IPS DF 19.7 (cell line): ENCODE results near the gene SNTG2.

Source experiments
- DNase-seq: peaks from one replicate; pipeline ENCODE4 v3.0.0-alpha.2; 2013; ENCODE audit warnings: low read depth, low spot score

Gene SNTG2

DNA sequence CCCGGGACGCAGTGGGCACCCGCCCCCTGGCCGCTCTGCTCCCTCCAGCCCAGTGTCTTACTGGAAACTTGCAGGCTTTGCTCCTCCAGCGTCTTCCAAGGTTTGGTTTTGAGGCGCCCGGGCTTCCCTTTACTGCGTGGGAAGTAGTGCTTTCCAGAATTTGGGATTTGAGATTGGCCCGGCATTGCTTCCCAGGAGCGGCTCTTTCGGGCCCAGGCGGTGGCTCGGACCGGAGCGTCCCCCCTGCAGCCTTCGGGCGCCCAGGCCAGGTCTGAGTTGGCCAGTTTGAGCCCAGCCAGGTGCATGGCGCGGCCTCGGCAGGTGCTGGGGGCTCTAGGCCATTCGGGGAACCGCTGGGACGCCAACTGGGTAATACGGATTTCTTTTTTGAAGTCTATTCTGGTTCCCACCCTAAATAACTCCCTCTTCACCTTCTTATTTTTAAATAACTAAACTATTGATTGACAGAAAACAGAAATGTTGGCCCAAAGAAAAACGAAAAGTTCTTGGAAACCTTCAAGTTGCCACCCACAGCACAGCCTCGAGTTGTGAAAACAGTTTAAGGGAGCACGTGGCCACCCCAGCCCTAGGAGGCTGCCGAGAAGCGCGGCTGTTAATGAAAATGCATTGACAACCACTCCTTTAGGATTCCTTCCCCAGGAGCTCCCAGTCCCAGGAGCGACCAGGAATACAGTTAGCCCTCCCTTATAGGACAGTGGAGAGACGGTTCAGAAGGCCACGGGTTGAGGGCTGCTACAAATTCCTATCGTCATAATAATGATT is 766 bp downstream of the SNTG2 start:
- no peak for DNase-seq

DNA sequence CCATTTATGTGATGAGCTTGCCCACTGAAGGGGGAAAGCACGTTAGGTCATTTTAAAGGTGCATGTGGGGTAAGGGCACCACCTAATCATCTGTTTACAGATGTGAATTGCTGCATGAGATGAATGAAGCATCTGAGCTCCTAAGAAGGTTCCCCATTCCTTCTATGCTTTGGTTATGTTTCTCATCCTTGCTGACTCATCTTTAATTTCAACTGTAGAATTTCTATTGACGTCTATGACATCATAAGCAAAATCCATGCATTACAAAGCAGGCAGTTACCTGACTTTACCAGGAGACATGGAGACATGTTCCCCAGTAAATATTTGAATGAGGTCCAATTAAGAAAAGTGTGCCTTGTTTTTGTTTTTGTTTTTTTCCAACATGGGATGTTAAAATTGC is 2.8 kb downstream of the SNTG2 start:
- DNase-seq, result no peak

DNA sequence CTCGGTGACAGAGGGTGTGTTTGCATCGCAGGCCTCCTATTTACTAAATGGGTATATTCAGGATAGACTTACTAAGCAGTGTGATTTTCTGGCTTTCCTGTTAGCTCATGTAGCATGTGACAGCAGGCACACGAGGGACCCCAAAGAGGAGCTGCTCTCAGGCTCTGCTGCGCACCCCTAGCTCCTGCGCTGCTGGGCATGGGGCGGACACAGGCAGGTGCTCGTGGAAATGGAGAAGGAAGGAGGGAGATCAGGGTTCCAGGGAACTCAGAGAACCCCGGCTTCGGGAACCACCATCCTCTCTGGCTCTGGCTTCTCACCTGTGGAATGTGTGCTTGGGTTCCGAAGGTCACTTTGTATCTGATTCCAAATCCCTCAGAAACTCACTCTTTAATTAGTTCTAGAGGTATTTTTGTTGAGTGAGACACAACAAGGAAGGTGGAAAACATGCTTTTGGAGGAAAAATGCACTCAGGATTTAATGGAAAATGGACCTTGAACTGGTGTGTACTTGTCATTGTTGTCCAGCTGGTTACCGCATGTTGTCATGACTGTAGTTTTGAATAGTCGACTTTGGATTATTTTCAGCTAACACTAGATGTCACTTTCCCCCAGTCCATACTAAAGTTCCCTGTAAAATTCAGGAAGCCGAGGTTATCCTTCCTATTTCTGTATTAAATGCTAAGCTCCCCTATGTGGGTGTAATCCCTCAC is 3.5 kb downstream of the SNTG2 start:
- no peak for DNase-seq

DNA sequence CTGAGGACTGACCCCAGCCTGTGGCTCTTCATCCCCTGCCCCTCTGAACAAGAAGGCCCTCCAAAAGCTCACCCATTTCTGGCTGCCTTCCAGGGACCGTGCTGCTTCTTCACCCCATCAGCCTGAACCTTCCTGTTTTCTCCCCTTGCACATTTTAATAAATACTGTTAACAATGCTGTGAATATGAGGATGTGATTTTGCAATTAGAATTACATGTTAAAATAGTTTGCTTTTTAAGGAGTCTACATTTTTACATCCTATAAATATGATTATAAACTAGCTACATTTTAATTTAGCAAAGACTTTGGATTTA is 4.0 kb downstream of the SNTG2 start:
- DNase-seq, result no peak

DNA sequence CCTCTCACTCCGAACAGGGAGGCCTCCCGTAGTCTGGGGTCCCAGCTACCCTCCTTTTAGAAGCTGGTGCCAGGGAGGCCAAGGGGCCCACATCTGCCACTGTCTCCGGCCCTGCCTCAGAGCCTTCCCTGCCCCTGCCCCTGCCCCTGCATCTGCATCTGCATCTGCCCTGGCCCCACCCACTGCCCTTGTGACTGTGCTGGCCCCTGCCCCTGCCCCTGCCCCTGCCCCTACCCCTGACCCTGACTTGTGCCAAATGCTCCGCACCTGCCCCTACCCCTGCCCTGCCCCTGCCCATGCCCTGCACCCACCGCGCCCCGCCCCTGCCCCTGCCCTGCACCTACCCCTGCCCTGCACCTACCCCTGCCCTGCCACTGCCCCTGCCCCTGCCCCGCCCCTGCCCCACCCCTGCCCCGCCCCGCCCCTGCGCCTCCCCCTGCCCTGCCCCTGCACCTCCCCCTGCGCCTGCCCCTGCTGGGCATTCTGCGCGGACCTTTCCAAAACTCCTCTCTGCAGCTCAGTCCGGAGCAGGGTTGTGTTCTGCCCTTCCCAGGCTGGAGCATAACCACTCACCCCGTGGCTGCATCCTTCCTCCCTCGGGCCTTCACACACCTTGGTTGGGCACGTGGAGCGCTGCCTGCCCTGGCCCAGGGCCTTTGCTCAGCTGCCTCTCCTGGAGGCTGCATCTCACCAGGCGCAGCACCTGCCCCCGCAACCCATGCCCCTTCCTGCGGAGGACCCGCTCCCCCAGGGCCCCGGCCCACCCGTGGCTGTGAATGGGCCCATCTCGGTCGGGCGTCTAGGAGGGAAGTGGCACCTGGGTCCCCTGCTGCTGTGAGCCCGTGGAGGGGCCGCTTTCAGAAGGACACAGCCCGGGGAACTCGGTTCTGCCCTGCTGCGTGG is 5.4 kb downstream of the SNTG2 start:
- DNase-seq, result no peak

DNA sequence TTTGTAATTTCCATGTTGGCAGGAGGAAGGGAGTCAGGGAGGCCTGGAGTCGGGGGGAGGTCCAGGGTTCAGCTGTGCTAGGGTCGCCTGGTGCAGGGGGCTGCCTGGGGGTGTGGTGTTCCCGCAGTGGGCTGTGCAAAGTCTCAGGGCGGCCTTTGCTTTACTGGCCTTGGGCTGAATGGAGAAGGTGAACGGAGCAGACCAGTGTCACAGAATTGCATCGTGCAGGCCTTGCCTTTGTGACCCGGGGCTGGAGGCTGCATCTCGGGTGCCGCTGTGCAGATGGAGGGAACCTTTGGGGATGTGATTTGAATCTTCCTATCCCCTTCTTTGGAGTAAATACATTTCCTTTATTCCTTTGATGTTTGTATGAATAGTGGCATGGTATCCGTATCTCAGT is 8.8 kb downstream of the SNTG2 start:
- DNase-seq, result no peak

DNA sequence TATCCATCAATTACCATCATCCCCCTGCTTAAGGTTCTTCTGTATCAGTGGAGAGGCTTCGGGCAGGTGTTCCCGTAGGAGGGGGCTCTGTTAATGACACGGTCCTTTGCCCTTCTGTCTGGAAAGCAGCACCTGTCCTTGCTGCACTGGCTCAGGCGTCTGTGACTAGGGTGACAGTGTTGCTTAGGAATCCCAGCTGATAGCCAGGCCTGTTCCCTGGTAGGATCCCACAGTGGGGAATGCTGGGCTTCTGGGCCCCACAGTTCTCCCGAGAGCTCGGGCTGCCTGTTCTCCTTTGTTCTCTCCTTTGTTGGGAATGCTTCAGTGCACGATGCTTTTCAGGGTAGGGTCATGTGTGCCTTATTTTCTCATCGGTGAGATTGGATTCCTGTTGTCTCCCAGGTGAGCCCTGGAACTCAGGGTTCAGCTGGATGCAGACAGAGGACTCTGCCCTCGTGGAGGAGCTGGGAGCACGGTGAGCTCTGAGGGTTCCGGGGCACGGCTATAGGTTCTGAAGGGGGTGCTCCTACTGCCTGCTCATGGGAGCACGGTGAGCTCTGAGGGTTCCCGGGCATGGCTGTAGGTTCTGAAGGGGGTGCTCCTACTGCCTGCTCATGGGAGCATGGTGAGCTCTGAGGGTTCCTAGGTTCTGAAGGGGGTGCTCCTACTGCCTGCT is 9.6 kb downstream of the SNTG2 start:
- DNase-seq, result no peak

DNA sequence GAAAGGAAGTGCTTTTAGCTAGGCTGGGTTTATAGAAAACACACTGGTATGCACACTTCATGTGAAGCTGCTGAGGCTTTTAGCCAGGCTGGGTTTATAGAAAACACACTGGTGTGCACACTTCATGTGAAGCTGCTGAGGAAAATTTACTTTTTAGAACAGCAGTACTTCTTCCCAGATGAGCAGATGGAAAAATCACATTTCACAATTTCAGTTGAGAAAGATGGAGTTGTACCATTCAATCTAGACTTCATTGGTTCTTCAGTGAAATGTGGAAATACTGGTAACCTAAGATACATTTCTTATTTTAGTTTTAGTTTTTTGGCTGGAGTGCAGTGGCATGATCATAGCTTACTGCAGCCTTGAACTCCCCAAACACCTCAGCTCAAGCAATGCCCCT is 11.1 kb downstream of the SNTG2 start:
- DNase-seq, result no peak

DNA sequence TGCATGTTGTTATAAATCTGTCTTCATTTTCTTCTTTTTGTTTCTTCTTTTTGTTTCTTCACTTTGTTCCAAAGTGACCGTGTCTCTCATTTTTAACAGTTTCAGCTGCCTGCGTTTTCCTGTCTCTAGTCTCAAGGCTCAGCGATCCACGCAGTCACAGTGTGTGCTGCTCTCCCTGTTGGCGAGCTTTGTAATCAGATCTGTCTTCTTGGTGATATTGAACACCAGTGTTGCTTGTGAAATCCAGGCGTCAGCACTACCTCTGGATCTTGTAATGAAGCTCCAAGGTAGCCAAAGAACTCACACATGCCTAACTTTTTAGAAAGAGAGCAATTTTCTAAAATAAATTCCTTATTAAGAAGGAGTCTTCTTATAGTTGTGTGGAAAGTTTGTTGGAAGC is 13.2 kb downstream of the SNTG2 start:
- no peak for DNase-seq

DNA sequence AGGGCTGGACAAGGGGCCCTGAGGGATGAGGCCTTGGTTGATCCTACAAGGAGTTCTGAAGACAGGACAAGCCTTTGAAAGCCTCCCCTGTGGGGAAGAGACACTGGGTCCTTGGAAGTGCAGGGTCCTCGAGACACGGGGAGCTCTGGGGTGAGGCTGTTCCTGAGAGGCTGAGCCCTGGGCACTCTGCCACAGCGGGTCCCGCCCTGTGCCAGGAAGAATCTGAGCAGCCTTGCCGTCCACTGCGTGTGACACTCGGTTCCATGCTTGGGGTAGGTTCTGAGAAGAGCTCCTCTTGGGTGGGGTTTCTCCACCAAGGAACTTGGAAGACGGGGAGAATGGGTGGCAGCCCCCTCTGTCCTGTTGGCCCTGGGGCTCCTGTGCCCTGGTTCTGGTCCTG is 13.9 kb downstream of the SNTG2 start:
- DNase-seq, result no peak

DNA sequence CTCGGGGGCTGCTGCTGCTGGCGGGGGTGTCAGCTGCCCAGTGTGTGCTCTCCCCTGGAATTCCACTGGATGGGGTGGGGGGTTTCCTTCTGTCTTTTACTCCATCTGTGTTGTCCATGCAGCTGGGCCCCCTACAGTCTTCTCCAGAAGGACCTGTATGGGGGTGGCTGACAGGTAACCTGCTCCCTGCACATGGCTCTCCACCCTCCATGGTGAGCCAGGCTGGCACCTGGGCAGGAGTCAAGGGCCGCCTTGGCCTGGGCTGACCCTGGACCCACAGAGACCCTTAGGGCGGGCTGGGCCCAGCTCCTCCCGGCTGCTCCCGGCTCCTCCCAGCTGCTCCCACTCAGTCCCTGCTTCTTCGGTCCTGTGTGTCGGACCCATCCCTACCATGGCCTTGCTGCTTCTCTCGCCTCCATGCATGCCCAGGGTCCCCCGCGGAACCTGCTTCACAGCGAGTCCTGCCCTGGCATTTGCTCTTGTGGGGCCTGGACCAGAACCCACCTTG is 15.0 kb downstream of the SNTG2 start:
- no peak for DNase-seq

DNA sequence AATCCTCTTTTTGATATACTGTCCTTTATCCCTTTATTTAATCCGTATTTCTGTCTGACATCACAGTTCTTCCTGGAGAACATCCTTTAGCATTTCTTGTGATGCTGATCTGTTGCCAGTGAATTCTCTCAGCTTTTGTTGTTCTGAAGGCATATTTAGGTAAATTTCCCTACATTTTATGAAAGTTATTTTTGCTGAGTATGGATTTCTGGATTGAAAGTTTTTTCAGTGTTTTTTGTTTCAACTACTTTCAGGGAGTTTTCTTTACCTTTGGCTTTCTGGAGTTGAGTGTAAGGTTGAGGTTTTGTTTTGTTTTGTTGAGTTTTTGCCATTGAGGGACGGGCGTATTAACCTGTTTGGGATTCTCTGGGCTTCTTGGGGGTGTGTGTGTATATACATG is 22.5 kb downstream of the SNTG2 start:
- no peak for DNase-seq

DNA sequence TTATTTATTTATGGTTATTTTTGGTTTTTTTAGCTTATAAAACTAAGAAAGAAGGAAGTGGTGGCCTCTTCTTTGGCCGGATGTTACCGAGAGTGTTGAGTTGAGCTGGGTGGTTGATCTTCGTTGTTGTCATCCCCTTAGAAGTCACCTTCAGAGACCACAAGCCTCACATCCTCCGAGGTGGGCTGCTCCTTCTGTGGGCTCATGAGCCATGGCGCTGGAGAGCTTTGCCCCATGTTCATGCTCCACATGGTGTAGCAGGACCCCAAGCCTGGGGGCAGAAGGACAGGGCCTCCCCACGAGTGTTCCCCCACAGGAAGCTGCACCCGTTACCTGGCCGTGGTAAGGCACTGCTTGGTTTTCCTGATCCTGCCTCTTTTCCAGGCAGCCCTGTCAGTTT is 23.4 kb downstream of the SNTG2 start:
- no peak for DNase-seq

DNA sequence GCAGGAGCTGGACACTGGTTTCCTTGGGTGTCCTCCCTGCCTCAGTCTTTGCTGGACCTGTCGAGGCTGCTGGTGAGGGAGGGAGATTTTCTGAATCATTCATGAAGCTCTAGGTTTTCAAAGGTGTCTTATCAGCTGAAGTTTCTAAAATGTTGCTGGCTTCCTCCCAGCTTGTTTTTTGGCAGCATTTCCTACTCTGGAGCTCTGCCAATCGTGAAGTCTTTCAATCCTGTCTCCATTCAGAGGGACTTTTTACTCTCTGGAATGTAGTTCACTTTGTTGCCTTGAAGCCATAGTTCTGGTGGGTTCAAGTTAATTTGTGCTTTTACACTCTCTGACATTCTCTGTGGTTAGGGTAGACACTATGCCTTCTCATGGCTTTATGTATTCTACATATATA is 23.9 kb downstream of the SNTG2 start:
- no peak for DNase-seq

DNA sequence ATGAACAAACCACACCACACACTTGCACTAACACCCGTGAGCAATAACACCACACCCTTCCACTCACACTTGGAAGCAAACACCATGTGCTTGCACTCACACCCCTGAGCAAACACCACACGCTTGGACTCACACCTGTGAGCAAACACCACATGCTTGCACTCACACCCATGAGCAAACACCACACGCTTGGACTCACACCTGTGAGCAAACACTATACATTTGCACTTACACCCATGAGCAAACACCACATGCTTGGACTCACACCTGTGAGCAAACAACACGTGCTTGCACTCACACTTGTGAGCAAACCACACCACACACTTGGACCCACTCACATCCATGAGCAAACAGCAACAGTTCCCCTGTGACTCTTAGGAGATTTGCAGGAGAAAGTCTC is 24.4 kb downstream of the SNTG2 start:
- no peak for DNase-seq

DNA sequence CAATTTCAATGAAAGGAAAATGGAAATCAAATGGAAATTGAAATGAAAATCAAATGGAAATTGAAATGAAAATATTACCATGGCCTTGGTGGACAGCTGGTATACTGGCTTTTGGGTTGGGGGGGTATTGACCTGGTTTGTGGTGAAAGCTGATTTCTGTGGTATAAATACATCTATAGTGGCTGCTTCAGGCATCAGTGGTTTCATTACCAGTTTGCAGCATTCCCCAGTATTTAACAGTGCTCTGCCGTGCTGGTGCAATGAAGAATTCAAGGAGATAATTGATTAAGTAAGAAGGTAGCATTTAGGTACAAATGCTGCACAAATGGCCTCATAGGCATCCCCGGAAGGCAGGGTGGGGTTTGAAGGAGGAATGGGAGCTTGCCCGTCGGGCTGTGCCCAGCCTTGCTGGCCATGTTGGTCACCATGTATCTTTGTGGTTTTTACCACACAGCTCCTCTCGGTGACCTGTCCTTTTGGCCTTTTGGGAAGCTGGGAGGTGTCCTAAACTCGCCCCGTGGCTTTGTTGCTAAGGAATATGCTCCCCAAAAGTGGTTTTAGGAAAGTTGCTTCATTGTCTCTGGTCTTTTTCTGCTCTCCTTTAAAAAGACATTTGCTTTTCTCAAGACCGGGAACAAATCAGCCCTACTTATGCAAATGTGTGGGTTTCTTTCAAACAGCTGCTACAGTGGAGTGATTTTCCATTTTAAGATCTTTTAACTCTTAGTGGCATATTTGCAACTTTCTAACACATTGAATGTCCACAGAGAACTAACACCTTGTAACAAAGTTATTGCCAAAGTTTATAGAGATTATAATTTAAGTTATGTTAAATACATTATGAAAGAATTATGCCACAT is 28.6 kb downstream of the SNTG2 start:
- DNase-seq, result no peak

DNA sequence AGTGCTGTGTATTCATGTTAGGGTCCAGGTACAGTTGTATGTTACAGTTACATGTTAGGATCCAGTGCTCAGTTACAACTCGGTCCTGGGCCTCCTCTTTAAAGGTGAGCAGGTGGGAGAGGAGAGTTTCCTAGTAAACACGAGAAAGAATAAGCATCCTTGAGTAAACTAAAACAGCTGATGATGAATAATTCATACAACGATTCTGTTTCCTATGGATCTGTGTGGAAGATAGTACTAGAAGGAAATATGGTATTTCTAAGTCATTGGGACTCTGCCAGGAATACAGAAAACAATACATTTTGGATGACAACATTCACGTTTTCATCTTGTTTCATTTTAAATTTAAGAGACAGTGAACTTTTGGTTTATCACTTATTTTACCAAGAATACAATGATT is 29.5 kb downstream of the SNTG2 start:
- DNase-seq, result no peak

DNA sequence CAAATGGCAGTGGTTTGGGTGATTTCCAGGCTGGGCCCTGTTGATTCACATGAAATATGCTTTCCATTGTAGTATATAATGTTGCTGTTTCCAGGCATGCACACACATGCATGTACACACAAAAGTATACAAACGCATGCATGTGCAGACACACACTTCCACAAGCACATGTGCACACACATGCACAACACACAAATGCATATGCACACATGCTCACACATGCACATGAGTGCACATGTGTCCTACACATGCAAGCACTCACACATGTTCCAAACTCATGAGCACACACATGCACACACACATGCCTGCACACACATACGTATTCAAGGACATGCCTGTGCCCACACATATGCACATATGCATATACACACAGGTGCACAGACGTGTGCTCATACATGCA is 30.6 kb downstream of the SNTG2 start:
- DNase-seq, result no peak

DNA sequence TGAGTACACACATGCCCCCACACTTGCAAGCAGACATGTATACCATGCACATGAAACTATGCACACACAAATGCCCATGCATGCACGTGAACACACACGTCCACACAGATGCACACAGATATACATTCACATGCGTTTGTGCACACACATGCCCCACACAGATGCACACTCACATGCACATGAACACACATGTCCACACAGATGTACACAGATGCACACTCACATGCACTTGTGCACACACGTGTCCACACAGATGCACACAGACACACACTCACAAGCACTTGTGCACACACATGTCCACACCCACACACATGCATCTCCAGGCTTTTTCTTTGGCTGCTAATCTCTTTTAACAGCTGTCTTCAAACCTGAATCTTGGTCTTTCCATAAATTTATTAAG is 31.1 kb downstream of the SNTG2 start:
- no peak for DNase-seq

DNA sequence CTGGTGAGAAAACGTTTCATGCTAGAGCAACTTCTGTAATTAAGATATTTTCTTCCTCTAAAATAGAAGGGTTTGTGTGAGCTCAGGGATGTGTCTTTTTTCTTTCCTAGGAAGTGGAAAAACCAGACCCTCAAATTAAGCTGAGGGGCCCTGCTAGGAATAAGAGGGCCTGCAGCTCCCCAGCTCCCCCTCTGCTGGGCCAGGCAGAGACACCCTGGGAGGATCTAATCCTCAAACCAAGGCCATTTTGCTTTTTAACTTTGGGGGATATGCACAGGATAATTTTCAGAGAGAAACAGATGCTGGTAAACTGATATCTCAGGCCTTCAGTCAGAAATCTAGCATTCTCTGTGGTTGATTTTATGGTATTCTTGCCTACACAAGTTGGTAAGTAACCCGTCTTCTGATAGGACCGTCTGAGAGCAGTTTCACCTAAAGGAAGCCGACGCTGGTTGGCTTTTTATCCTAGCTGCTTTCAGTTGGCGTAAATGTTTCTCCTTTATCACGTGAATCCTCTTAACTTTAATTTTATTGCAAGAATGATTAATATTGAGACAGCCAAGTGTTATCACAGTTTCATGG is 34.8 kb downstream of the SNTG2 start:
- DNase-seq, result no peak

DNA sequence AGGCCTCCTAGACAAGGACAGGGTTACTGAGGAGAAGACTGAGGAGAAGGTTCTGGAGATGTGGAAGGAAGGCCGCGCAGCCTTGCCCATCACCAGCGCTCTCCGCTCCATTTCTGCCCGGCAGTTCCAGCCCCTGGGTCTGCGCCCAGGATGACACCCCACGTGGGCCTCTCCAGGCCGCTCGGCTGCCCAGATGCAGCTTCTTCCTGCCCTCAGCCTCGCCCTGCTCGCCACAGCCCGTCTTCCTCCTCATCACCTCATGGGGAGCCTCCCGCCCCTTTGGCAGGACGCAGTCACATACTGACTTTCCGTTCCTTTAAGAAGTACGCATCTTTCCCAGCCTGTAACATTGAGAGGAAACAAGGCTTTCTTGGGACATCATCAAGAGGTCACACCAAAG is 37.1 kb downstream of the SNTG2 start:
- no peak for DNase-seq
